ENCODE results near the gene HHLA2.
"Not testable (repeated sequence)": the region's sequence is repeated elsewhere in the genome, so short reads cannot be mapped to it uniquely, and the experiment has no call there.

The HHLA2 gene

DNA sequence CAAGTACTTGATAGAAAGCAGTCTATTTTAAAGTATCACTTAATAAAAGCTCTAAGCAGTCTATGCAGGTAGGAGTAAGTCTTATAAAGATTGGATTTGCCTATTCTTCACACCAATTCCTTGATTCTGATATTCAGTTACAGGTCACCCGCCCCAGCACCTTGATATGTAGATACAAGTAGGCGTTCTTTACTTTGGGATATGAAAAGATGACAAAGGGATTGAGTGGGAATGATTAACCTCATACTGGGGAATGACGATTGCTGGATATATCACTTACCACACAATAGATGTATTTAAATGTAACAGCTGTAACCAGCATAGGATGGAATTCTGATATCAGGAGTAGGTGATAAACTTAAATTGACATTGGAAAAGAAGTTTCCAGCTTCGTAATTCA, 47.1 kb downstream of the HHLA2 start:
- no peak for DNase-seq

- DNase-seq: no peak
Measured at GRCh38 chr3:108345492-108346205, 49.3 kb downstream of the HHLA2 start.

DNA sequence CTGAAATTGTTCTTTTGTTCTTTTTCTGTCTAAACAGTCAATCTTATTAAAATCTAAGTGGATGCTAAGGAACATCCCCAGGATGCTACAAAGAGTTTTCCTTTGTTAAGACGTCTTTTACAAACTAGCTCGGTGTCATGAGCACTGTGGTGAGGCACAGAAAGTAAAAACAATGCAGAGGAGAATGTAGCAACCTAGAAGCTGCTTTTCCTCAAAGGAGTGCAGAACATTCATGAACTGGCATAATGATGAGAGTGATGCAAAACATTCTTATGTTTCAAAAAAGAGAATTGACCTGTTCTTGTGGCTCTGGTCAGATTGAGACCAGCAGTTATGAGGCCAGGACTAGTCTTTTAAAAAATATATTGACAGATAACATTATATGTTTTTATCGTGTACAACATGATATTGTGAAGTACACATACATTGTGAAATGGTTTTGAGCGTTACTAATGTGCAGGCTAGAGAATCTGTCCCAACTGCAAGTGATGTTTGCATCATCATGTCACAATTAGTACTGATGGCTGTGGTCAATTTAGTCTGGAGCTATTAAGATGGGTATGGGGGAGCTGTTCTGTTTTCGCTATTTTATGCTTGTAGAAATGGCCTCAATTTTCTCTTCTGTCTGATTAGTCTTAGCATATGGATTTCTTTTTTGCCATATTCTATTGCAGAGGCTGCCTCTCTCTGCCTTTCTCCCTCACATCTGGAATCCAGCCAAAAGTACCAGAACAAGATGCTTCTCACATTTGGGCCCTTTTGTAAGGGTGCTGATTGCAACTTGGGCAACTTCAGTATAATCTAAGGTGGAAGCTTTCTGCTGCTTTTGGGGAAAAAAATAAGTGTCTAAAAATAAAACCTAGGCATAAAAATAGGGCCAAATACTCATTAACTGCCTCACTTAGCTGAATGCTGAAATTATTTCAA, 50.2 kb downstream of the HHLA2 start:
- DNase-seq: no peak

DNA sequence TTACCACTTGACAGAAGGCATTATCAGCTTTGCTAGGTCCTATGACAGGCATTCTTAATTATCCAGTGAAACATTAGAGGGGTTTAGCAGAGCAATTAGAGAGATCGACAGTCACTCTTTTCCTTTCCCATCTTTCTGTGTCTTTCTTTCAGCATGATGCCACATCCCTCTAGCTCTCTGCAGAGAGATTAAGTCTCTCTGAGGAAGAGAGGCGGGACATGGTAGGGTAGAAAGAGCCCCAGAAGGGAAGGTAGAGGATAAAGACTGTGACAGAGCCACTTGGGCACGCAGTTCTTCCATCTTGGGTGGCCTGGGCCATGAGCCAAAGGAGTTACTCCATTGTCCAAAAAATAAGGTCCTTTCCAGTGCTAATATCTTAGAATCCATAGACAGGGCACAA, 55.8 kb downstream of the HHLA2 start:
- no peak for DNase-seq

DNA sequence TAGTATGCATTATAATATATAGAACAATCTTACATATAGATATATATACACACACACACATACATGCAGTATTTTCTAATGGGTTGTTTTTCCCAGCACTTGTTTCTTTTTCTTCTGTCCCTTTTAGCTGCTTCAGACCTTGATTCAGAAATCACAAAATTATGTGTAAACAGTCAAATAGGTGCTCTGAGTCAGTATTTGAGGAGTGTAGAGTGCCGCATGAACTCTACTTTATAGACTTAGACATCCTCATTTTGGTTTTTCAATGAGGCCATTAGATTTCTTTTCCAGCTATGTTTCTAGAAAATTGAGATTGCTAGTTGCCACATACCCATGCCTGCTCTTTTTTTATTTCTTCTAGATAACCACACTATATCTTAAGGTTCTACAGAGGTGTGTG, 58.2 kb downstream of the HHLA2 start:
- DNase-seq: no peak

- DNase-seq: no peak
Measured at GRCh38 chr3:108357042-108357441, 60.7 kb downstream of the HHLA2 start.

GRCh38 chr3:108359011-108359410, 62.7 kb downstream of the HHLA2 start:
- DNase-seq: no peak

GRCh38 chr3:108376026-108376425, 79.7 kb downstream of the HHLA2 start:
- no peak for DNase-seq

GRCh38 chr3:108377384-108377783, 81.0 kb downstream of the HHLA2 start:
- no peak for DNase-seq

DNA sequence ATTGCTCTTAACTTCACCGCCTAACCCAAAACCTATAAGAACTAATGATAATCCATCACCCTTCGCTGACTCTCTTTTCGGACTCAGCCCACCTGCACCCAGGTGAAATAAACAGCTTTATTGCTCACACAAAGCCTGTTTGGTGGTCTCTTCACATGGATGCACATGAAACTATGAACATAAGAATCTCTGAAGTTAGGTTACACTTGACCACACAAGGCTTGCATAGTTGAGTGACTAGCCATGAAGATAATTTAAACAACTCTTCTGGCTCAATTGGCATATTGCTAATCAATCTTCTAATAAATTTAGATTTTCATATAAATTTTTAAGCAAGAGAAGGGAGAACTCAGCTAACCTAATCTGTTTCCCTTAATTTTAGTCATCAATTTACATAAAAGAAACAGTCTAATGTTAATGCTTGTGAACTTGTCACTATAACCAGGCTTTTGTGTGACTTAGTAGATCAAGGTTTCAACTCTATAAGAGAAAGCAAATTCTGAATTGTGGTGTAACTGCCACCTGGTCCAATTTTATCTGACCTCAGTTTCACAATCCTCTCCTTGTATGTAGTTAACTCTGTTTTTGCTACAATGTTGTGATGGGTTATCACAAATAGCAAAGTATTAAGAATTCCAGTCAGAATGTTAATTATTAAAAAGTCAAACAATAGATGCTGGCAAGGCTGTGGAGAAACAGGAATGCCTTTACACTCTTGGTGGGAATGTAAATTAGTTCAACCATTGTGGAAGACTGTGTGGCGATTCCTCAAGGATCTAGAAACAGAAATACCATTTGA, 82.0 kb downstream of the HHLA2 start:
- DNase-seq: no peak

DNA sequence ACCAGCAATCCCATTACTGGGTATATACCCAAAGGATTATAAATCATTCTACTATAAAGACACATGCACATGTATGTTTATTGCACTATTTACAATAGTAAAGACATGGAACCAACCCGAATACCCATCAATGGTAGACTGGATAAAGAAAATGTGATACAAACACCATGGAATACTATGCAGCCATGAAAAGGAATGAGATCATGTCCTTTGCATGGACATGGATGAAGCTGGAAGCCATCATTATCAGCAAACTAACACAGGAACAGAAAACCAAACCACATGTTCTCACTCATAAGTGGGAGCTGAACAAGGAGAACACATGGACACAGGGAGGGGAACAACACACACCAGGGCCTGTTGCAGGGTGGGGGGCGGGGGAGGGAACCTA, 82.6 kb downstream of the HHLA2 start:
- not testable (repeated sequence) for DNase-seq

GRCh38 chr3:108380128-108380795, 83.9 kb downstream of the HHLA2 start:
- peak; percentile 8 for DNase-seq

DNA sequence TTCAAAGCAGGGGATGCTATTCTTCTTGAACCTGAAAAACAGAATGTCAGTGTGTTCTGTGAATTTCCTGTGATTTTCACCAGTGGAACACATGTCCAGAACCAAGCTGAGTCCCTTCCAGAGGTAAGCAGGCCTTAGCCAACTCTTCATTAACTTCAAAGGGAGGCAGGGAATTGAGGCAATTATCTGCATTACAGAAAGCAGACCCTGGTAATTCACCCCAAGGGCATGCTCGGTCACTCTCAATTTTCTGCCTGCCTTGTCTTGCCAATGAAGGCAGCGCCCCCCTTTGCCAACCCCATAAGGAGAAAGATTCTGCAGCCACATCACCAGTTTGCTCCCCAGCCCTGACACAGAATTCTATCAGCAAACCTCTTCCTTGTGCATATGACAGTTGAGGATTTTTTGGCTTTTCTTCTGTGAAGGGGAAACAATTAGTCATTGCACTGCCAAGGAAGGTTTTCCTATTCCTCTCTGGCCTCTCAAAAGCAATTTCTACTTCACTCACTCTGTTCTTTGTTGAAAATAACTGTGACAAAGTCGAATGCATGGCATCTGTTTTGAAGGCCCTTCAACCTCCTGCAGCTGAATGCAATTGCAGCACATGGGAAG, 85.3 kb downstream of the HHLA2 start:
- no peak for DNase-seq

- no peak for DNase-seq
Measured at GRCh38 chr3:108383306-108383705, 87.0 kb downstream of the HHLA2 start.

GRCh38 chr3:108387063-108387462, 90.7 kb downstream of the HHLA2 start:
- peak; percentile 10 for DNase-seq

DNA sequence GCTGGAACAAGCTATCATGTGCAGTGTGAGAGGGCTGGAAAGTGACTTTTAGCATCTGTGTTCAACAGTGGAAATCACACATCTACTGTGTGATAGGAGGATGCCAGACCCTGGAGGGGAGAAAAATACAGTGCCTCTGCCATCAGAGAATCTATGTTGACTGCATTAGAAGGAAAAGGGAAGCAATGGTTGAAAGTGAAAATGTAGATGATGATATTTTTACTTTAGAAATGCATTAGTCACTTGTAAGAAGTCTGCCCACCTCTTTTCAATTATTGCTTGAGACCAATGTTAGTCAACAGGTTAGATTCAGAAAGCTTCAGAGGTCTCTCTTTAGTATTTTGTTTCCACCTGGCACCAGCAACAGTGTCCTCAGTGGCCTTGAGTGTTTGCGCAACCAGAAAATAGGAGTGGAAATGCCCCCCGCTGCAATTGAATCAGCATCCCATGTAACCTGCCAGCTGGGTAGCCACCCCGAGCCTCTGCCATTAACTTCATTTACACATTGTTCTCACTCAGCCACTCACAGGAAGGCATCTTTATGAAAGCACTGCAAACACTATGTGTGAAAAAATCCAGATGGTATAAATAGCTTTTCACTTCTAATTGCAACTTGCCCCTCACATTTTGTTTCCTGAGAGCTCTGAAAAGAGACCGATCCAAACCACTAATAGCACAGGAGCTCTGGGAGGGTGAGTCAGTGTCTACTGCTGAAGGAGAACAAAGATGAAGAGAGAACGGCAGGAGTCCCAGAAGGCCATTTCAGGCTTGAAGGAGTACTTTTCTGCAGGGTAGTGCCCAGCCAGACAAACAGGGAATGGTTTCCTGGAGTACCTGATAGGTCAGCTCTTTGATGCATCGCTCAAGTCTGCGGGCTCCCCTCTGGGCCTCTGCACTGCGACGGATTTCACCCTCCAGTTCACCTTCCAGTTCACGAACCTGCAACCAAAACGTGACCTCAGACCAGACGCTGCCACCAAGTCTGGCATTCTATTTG, 92.1 kb downstream of the HHLA2 start:
- peak; percentile 72 for DNase-seq

DNA sequence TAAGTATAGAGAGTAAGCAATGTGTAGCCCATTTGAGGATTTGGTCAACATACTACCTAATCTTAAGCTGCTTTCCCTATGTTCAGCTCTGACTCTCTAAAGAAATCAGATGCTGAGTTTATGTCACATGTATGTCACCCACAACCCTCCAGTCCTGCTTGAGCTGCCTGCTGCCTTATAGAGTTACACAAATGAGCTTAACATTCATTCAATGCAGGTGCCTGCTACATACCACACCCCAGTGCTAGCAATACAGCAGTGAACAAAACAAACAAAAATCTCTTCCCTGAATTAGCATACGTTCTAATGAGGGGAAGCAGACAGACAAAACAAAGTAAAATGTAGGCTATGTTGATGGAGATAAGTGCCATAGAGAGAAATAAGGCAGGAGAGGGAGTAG, 93.0 kb downstream of the HHLA2 start:
- peak; percentile 71 for DNase-seq

DNA sequence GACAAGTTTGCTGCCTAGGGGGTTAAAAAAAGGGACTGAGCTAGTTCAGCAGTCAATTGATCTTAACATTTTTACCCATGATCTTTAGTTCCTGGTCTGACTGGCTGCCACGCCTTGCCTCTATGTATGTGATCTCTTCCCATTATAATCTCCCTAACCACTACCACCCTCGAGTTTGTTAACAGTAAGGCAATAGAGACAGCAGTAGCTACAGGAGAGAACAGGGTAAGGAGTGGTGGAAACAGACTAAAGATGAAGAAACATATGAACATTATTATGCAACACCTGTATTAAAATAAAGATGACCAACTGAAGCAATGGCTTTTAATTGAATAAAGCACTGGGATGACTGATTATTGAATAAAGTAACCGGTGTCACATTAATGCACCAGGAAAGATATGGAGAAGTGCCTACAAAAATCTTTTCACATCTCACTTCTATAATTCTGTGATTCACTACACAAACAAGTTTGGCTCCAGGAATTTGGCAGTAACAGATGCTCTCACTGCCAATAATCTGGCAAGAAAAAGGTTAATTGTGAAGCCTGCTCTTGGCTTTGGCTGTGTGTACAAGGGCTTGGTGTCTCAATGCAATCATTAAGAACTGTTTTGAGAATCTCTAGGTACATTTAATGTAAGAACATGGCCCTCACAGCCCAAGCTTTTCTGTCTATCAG, 95.7 kb downstream of the HHLA2 start:
- no peak for DNase-seq

DNA sequence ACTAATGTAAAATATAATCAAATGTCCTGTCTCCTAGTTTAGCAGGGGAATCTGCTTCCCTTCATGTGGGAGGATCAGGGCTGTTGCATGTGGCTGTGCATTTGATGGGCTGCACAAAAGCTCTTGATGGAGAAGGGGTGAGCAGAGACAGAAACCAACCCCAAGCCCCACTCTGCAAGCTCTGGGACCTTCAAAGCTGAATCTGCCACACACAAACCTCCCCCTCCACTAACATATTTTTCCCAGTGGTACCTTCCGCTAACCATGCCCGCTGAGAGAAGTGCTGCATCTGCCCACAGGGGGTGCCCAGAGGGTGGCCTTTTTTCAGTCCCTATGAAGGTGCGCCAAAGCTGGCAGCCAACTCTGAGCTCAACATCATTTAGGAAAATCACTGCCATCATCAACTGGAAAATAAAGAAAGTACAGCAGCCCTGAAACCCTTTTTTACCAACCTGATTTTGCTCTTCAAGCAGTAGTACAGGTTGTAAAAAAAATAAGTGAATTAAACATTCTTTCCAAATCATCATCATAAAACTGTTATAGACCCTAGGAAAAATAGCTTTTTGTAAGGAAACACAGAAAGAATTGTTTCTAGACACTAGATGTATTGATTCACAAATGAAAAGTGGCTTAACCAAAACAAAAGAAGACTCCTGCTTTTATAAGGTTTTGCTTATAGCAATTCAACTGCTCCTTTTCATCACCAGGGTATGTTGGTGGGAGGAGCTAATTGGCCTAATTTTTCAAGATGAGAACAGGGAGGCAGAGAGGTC, 97.0 kb downstream of the HHLA2 start:
- DNase-seq: no peak

- no peak for DNase-seq
Measured at GRCh38 chr3:108394016-108394415, 97.7 kb downstream of the HHLA2 start.

Data from NCI-H1436 (cell line).